ENCODE data around the gene ABTB1. TPM values are rescaled to one million over a fixed set of nuclear protein-coding genes. Genes with fewer than 3 reads are reported as not detected.

Gene ABTB1
- total RNA-seq, 1 experiment from 2014 or later, result 12.5 TPM

- TF ChIP-seq PREB (CRISPR knock-in tag; IDR thresholded peaks at IDR 0.05; ENCODE audit: borderline replicate concordance) (no peak), OVOL2 (CRISPR knock-in tag; IDR thresholded peaks at IDR 0.05; ENCODE audit: borderline replicate concordance) (no peak), ATF1 (CRISPR knock-in tag; IDR thresholded peaks at IDR 0.05) (no peak)
Measured at GRCh38 chr3:127716384-127716783, 43.6 kb downstream of the ABTB1 start (continued).

- Mint-ChIP-seq H3K4me3 (no peak overlapping the region), H3K27ac (no peak overlapping the region), H3K36me3 (no peaks in the 10 kb centered on the region), H3K9me3 (no peaks in the 10 kb centered on the region), H3K27me3 (ENCODE audit: low read depth) (no peaks in the 10 kb centered on the region; the same call in 1 of the 2 replicates), H3K4me1 (peaks cover 26% of the 10 kb centered on the region)
- no peak for DNase-seq (ENCODE audit: low spot score)
- no peak for TF ChIP-seq ZNF281 (CRISPR knock-in tag; IDR thresholded peaks at IDR 0.05)
- no peak for ATAC-seq
- CTCF ChIA-PET, result interaction anchor here (0.8 to 1.2 kb wide), 2 partner anchors 38 to 74 kb away, joined by 3 to 5 read pairs; no protein-coding TSS in a partner anchor
- POLR2A ChIA-PET, result no interaction called here
Measured at GRCh38 chr3:127717357-127718244, 44.8 kb downstream of the ABTB1 start.

- ATAC-seq (no peak), DNase-seq (ENCODE audit: low spot score) (no peak)
- peaks cover 32% of the 10 kb centered on the region for H3K4me1 Mint-ChIP-seq
- H3K27ac Mint-ChIP-seq, result no peak overlapping the region
- no peaks in the 10 kb centered on the region for H3K9me3 Mint-ChIP-seq
- no peak overlapping the region for H3K4me3 Mint-ChIP-seq
- ChIA-PET POLR2A (no interaction called here), CTCF (no interaction called here)
- H3K27me3 Mint-ChIP-seq (ENCODE audit: low read depth), result no peaks in the 10 kb centered on the region; the same call in 1 of the 2 replicates
- H3K36me3 Mint-ChIP-seq, result no peaks in the 10 kb centered on the region
- TF ChIP-seq TEAD1 (CRISPR knock-in tag; IDR thresholded peaks at IDR 0.05) (no peak), FOXK1 (CRISPR knock-in tag; IDR thresholded peaks at IDR 0.05) (no peak), KAT7 (CRISPR knock-in tag; IDR thresholded peaks at IDR 0.05; ENCODE audit: borderline replicate concordance) (no peak), EMX1 (CRISPR knock-in tag; IDR thresholded peaks at IDR 0.05) (no peak), HMGXB4 (CRISPR knock-in tag; IDR thresholded peaks at IDR 0.05) (no peak), ZSCAN18 (CRISPR knock-in tag; IDR thresholded peaks at IDR 0.05) (no peak), ZNF425 (CRISPR knock-in tag; conservative IDR thresholded peaks at IDR 0.05) (no peak), ZNF423 (CRISPR knock-in tag; IDR thresholded peaks at IDR 0.05) (no peak), JAZF1 (CRISPR knock-in tag; IDR thresholded peaks at IDR 0.05) (no peak), OVOL2 (CRISPR knock-in tag; IDR thresholded peaks at IDR 0.05; ENCODE audit: borderline replicate concordance) (no peak), E2F5 (CRISPR knock-in tag; IDR thresholded peaks at IDR 0.05) (no peak), NFE2L1 (CRISPR knock-in tag; IDR thresholded peaks at IDR 0.05) (no peak), FOXJ3 (CRISPR knock-in tag; IDR thresholded peaks at IDR 0.05; ENCODE audit: borderline replicate concordance) (no peak), NR1H2 (CRISPR knock-in tag; IDR thresholded peaks at IDR 0.05) (no peak), USF2 (CRISPR knock-in tag; IDR thresholded peaks at IDR 0.05) (no peak), SOX15 (CRISPR knock-in tag; IDR thresholded peaks at IDR 0.05) (no peak)
Measured at GRCh38 chr3:127718245-127718915, 45.6 kb downstream of the ABTB1 start.
